Measurements from ENCODE around the gene DENND1B. TPM values are rescaled to one million over a fixed set of nuclear protein-coding genes. Genes with fewer than 3 reads are reported as not detected.

DENND1B gene
- total RNA-seq, 1 donor from 2014 or later, result 10.2 TPM

GRCh38 chr1:197744979-197745378, 30.3 kb downstream of the DENND1B start:
- no peak overlapping the region for H3K27ac Mint-ChIP-seq (ENCODE audit: unreplicated experiment)
- no peak for DNase-seq (ENCODE audit: extremely low spot score, unreplicated experiment)
- H3K9me3 Mint-ChIP-seq (ENCODE audit: unreplicated experiment), result peaks cover 12% of the 10 kb centered on the region
- H3K4me3 Mint-ChIP-seq (ENCODE audit: unreplicated experiment), result no peak overlapping the region
- no peak for TF ChIP-seq CTCF (IDR thresholded peaks at IDR 0.05)
- no peaks in the 10 kb centered on the region for H3K27me3 Mint-ChIP-seq (ENCODE audit: unreplicated experiment)
- H3K36me3 Mint-ChIP-seq (ENCODE audit: unreplicated experiment), result peaks cover 15% of the 10 kb centered on the region
- peaks cover 9% of the 10 kb centered on the region for H3K4me1 Mint-ChIP-seq (ENCODE audit: unreplicated experiment)

- TF ChIP-seq CTCF (IDR thresholded peaks at IDR 0.05), result no peak
- Mint-ChIP-seq H3K9me3 (ENCODE audit: unreplicated experiment) (peaks cover 12% of the 10 kb centered on the region), H3K4me1 (ENCODE audit: unreplicated experiment) (peaks cover 3% of the 10 kb centered on the region), H3K4me3 (ENCODE audit: unreplicated experiment) (no peak overlapping the region), H3K27ac (ENCODE audit: unreplicated experiment) (no peak overlapping the region), H3K27me3 (ENCODE audit: unreplicated experiment) (no peaks in the 10 kb centered on the region), H3K36me3 (ENCODE audit: unreplicated experiment) (peaks cover 15% of the 10 kb centered on the region)
- no peak for DNase-seq (ENCODE audit: extremely low spot score, unreplicated experiment)
Measured at GRCh38 chr1:197743578-197743977, 31.7 kb downstream of the DENND1B start.

- TF ChIP-seq CTCF (IDR thresholded peaks at IDR 0.05), result no peak
- H3K4me3 Mint-ChIP-seq (ENCODE audit: unreplicated experiment), result no peak overlapping the region
- H3K27ac Mint-ChIP-seq (ENCODE audit: unreplicated experiment), result no peak overlapping the region
- H3K27me3 Mint-ChIP-seq (ENCODE audit: unreplicated experiment), result no peaks in the 10 kb centered on the region
- peaks cover 7% of the 10 kb centered on the region for H3K9me3 Mint-ChIP-seq (ENCODE audit: unreplicated experiment)
- peaks cover 13% of the 10 kb centered on the region for H3K4me1 Mint-ChIP-seq (ENCODE audit: unreplicated experiment)
- DNase-seq (ENCODE audit: extremely low spot score, unreplicated experiment), result no peak
- H3K36me3 Mint-ChIP-seq (ENCODE audit: unreplicated experiment), result peaks cover 8% of the 10 kb centered on the region
Measured at GRCh38 chr1:197740992-197741391, 34.3 kb downstream of the DENND1B start.

GRCh38 chr1:197738927-197739326, 36.4 kb downstream of the DENND1B start:
- Mint-ChIP-seq H3K27ac (ENCODE audit: unreplicated experiment) (no peak overlapping the region), H3K27me3 (ENCODE audit: unreplicated experiment) (no peaks in the 10 kb centered on the region), H3K4me1 (ENCODE audit: unreplicated experiment) (peaks cover 16% of the 10 kb centered on the region), H3K36me3 (ENCODE audit: unreplicated experiment) (peaks cover 4% of the 10 kb centered on the region), H3K4me3 (ENCODE audit: unreplicated experiment) (no peak overlapping the region), H3K9me3 (ENCODE audit: unreplicated experiment) (peaks cover 2% of the 10 kb centered on the region)
- no peak for TF ChIP-seq CTCF (IDR thresholded peaks at IDR 0.05)
- DNase-seq (ENCODE audit: extremely low spot score, unreplicated experiment), result no peak

- no peaks in the 10 kb centered on the region for H3K36me3 Mint-ChIP-seq (ENCODE audit: unreplicated experiment)
- H3K27ac Mint-ChIP-seq (ENCODE audit: unreplicated experiment), result no peak overlapping the region
Measured at GRCh38 chr1:197737916-197738315, 37.4 kb downstream of the DENND1B start.

More at GRCh38 chr1:197737916-197738315, 37.4 kb downstream of the DENND1B start:
- Mint-ChIP-seq H3K9me3 (ENCODE audit: unreplicated experiment) (no peaks in the 10 kb centered on the region), H3K4me3 (ENCODE audit: unreplicated experiment) (no peak overlapping the region), H3K27me3 (ENCODE audit: unreplicated experiment) (no peaks in the 10 kb centered on the region), H3K4me1 (ENCODE audit: unreplicated experiment) (peaks cover 16% of the 10 kb centered on the region)
- no peak for DNase-seq (ENCODE audit: extremely low spot score, unreplicated experiment)
- TF ChIP-seq CTCF (IDR thresholded peaks at IDR 0.05), result no peak
